ENCODE results near the gene TNNI3K. TPM values are rescaled to one million over a fixed set of nuclear protein-coding genes. Genes with fewer than 3 reads are reported as not detected.

The TNNI3K gene
- total RNA-seq, 1 experiment from 2014 or later, result not detected

DNA sequence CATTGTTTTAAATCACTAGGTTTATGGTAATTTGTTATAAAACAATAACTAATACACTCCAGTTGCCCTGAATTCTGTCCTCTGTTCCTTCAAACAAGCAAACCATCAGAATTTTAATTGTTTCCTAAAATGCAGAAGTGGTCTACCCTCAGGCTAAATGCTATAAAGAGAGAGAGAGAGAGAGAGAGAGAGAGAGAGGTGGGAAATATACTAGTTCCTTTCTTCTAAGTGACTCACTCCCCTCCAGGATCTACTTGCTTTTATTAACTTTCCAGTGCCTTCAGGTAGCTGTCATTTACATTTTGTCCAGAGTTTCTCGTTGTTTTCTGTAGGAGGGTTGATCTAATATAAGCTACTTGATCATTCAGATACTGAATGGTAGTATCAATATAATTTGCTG is 250.8 kb downstream of the TNNI3K start:
- Histone ChIP-seq H4K5ac (ENCODE audit: insufficient read length, low read depth, low read length) (no peak overlapping the region), H3K9me3 (ENCODE audit: control insufficient read depth, low read depth, low read length) (no peaks in the 10 kb centered on the region), H3K23me2 (ENCODE audit: insufficient read length, low read depth, low read length, poor library complexity, severe bottlenecking) (no peaks in the 10 kb centered on the region), H3K79me1 (ENCODE audit: insufficient read depth, low read depth, low read length, poor library complexity, severe bottlenecking) (no peaks in the 10 kb centered on the region), H3K18ac (ENCODE audit: insufficient read length, low read depth, low read length) (no peak overlapping the region), H2BK5ac (ENCODE audit: insufficient read length, low read length) (no peak overlapping the region), H3K4me1 (ENCODE audit: insufficient read depth, low read length) (peaks cover 8% of the 10 kb centered on the region), H2BK12ac (ENCODE audit: insufficient read length, low read depth, low read length) (no peak overlapping the region), H3K4me2 (ENCODE audit: insufficient read depth, insufficient read length, low read length) (no peak overlapping the region), H3K27me3 (ENCODE audit: insufficient read depth, low read length) (no peaks in the 10 kb centered on the region), H2BK15ac (ENCODE audit: low read depth, low read length) (no peak overlapping the region), H4K91ac (ENCODE audit: insufficient read length, low read depth, low read length) (no peak overlapping the region), H3T11ph (ENCODE audit: low read length) (no peak overlapping the region), H3K9ac (ENCODE audit: extremely low read depth, insufficient read length, low read length) (no peak overlapping the region), H3K14ac (ENCODE audit: insufficient read depth, low read length) (no peak overlapping the region), H3K23ac (ENCODE audit: insufficient read length, low read depth, low read length) (no peak overlapping the region), H4K8ac (replicated peaks; ENCODE audit: insufficient read length, low read depth, low read length) (no peak overlapping the region), H2BK20ac (ENCODE audit: low read depth, low read length, poor library complexity, severe bottlenecking) (no peak overlapping the region), H2AFZ (ENCODE audit: low read length) (no peak overlapping the region), H2AK5ac (ENCODE audit: insufficient read length, low read length) (no peak overlapping the region), H3K4ac (ENCODE audit: low read depth, low read length) (no peak overlapping the region), H3K27ac (ENCODE audit: insufficient read length, low read depth, low read length) (no peak overlapping the region), H3K56ac (ENCODE audit: insufficient read length, low read depth, low read length) (no peak overlapping the region), H2BK120ac (ENCODE audit: low read depth, low read length, poor library complexity, severe bottlenecking) (no peak overlapping the region), H3K79me2 (ENCODE audit: insufficient read depth, low read length) (no peaks in the 10 kb centered on the region), H4K20me1 (ENCODE audit: control insufficient read depth, insufficient read depth, insufficient read length) (no peaks in the 10 kb centered on the region)
- peaks cover 31 to 34% of the 10 kb centered on the region in 2 experiments for H3K4me1 Mint-ChIP-seq
- no peak overlapping the region for H3K4me3 Mint-ChIP-seq
- no peaks in the 10 kb centered on the region; a peak in 1 of 7 replicates for H3K36me3 Mint-ChIP-seq (ENCODE audit: insufficient read depth in 1 of 3, low read depth in 3 of 3)
- TF ChIP-seq CTCF (conservative IDR thresholded peaks at IDR 0.05), result no peak
- DNase-seq, result no peak
- H3K27ac Mint-ChIP-seq, result no peak overlapping the region
- no peaks in the 10 kb centered on the region for H3K27me3 Mint-ChIP-seq (ENCODE audit: low read depth)
- H3K9me3 Mint-ChIP-seq, result no peaks in the 10 kb centered on the region; a peak in 1 of 5 replicates
- no CpG with 5 or more reads among the region's 1 CpG for WGBS (ENCODE audit: extremely low coverage, insufficient read length, low lambda C conversion rate)
